Mammary microvascular endothelial cell (primary cell): ENCODE data around the gene PRKD2. TPM values are rescaled to one million over a fixed set of nuclear protein-coding genes. Genes with fewer than 3 reads are reported as not detected.

Source experiments
- total RNA-seq: library from RNA; depleted of rRNA; stranded (reverse); fragments of >200 nt; gene quantifications from 2 replicates; pipeline ENCODE4 v1.2.3, GENCODE V29; 2015

PRKD2 gene
- total RNA-seq = 48.8 and 53.1 TPM in 2 replicates

GRCh38 chr19:46717034-46717715 lies at the start of gene PRKD2:
PRKD2 (minus strand) TSS chr19:46717114; CDS start chr19:46716370, 744 bp downstream.

GRCh38 chr19:46746281-46747057 lies 29.6 kb upstream of the PRKD2 start, which contains the start of gene STRN4:
STRN4 (minus strand) TSS chr19:46746450; CDS start chr19:46746430, 20 bp downstream.

GRCh38 chr19:46745521-46746280 lies 28.8 kb upstream of the PRKD2 start, which contains the start of gene FKRP:
FKRP (plus strand) TSS chr19:46746057; CDS start chr19:46755451, 9,394 bp downstream.

GRCh38 chr19:46661020-46661731 lies 55.7 kb downstream of the PRKD2 start, which contains the start of gene DACT3:
DACT3 (minus strand) TSS chr19:46661182; CDS start chr19:46661064, 118 bp downstream.

GRCh38 chr19:46635920-46636761 lies 80.8 kb downstream of the PRKD2 start, which contains the start of gene GNG8:
GNG8 (minus strand) TSS chr19:46636202; CDS start chr19:46634682, 1,520 bp downstream.

GRCh38 chr19:46624958-46625661 lies 91.8 kb downstream of the PRKD2 start, which contains the start of gene PTGIR:
PTGIR (minus strand) TSS chr19:46625089; CDS start chr19:46624225, 864 bp downstream.

Other genes starting within 250 kb of the PRKD2 start
- 0.80 and 0.84 TPM in 2 replicates for gene PNMA8A, start 245.6 kb downstream of the PRKD2 start, total RNA-seq
- 0.05 and 0.13 TPM in 2 replicates for gene PNMA8B, start 221.2 kb downstream of the PRKD2 start, total RNA-seq
- 296 and 299 TPM in 2 replicates for gene CALM3, start 115.8 kb downstream of the PRKD2 start, total RNA-seq
- gene PTGIR, start 92.0 kb downstream of the PRKD2 start, total RNA-seq = 0.67 and 2.7 TPM in 2 replicates
- not detected in 2 replicates for gene GNG8, start 80.9 kb downstream of the PRKD2 start, total RNA-seq
- 0.20 and 0.33 TPM in 2 replicates for gene DACT3, start 55.9 kb downstream of the PRKD2 start, total RNA-seq
- 23.0 and 24.8 TPM in 2 replicates for gene FKRP, start 28.9 kb upstream of the PRKD2 start, total RNA-seq
- 68.0 and 78.3 TPM in 2 replicates for gene STRN4, start 29.3 kb upstream of the PRKD2 start, total RNA-seq
- gene SLC1A5, start 71.5 kb upstream of the PRKD2 start, total RNA-seq = 98.3 and 101 TPM in 2 replicates
- gene AP2S1, start 133.7 kb upstream of the PRKD2 start, total RNA-seq = 277 and 285 TPM in 2 replicates
- gene ARHGAP35, start 143.9 kb upstream of the PRKD2 start, total RNA-seq = 19.3 and 22.4 TPM in 2 replicates